ENCODE data around the gene TNNI3K.

TNNI3K gene

GRCh38 chr1:74502432-74502831, 267.2 kb downstream of the TNNI3K start:
- no peak for DNase-seq (ENCODE audit: low read depth in 2 of 2)

- DNase-seq (ENCODE audit: low read depth in 2 of 2) = no peak
Measured at GRCh38 chr1:74502858-74503257, 267.7 kb downstream of the TNNI3K start.

- DNase-seq (ENCODE audit: low read depth in 2 of 2) = no peak
Measured at GRCh38 chr1:74504125-74504932, 269.1 kb downstream of the TNNI3K start.

GRCh38 chr1:74504933-74505512, 269.8 kb downstream of the TNNI3K start:
- DNase-seq (ENCODE audit: low read depth in 2 of 2) = no peak

GRCh38 chr1:74505928-74506710, 270.9 kb downstream of the TNNI3K start:
- no peak for DNase-seq (ENCODE audit: low read depth in 2 of 2)

GRCh38 chr1:74508449-74508848, 273.3 kb downstream of the TNNI3K start:
- DNase-seq (ENCODE audit: low read depth in 2 of 2) = no peak

GRCh38 chr1:74512170-74512915, 277.2 kb downstream of the TNNI3K start, which contains the start of gene LRRC53:
TSS of gene LRRC53 (minus strand) at chr1:74512611. CDS start at chr1:74483349, 29,262 bp downstream.
- no peak for DNase-seq (ENCODE audit: low read depth in 2 of 2)

GRCh38 chr1:74513411-74514300, 278.5 kb downstream of the TNNI3K start:
- no peak for DNase-seq (ENCODE audit: low read depth in 2 of 2)

- no peak for DNase-seq (ENCODE audit: low read depth in 2 of 2)
Measured at GRCh38 chr1:74517599-74518051, 282.4 kb downstream of the TNNI3K start.

GRCh38 chr1:74522148-74522547, 287.0 kb downstream of the TNNI3K start:
- DNase-seq (ENCODE audit: low read depth in 2 of 2) = no peak

GRCh38 chr1:74523873-74524480, 288.8 kb downstream of the TNNI3K start:
- DNase-seq (ENCODE audit: low read depth in 2 of 2) = no peak

GRCh38 chr1:74526708-74527107, 291.5 kb downstream of the TNNI3K start:
- no peak for DNase-seq (ENCODE audit: low read depth in 2 of 2)

- DNase-seq (ENCODE audit: low read depth in 2 of 2) = no peak
Measured at GRCh38 chr1:74528123-74528522, 292.9 kb downstream of the TNNI3K start.

- DNase-seq (ENCODE audit: low read depth in 2 of 2) = no peak
Measured at GRCh38 chr1:74530892-74531291, 295.7 kb downstream of the TNNI3K start.

GRCh38 chr1:74531796-74532195, 296.6 kb downstream of the TNNI3K start:
- no peak for DNase-seq (ENCODE audit: low read depth in 2 of 2)

- no peak for DNase-seq (ENCODE audit: low read depth in 2 of 2)
Measured at GRCh38 chr1:74534241-74534640, 299.1 kb downstream of the TNNI3K start.

GRCh38 chr1:74545821-74546220, 310.6 kb downstream of the TNNI3K start:
- DNase-seq (ENCODE audit: low read depth in 2 of 2) = no peak

- DNase-seq (ENCODE audit: low read depth in 2 of 2) = no peak
Measured at GRCh38 chr1:74548961-74549750, 314.0 kb downstream of the TNNI3K start.

GRCh38 chr1:74549932-74550331, 314.7 kb downstream of the TNNI3K start:
- no peak for DNase-seq (ENCODE audit: low read depth in 2 of 2)

Data from stimulated activated CD8-positive, alpha-beta memory T cell treated with anti-CD3 and anti-CD28 coated beads, Interleukin-7, amount 100 ng/mL, for 4 hours (primary cell).